ENCODE data around the gene RCOR2.
"Not testable (repeated sequence)": the region's sequence is repeated elsewhere in the genome, so short reads cannot be mapped to it uniquely, and the experiment has no call there.

RCOR2 gene

GRCh38 chr11:63869683-63870082, 47.3 kb downstream of the RCOR2 start:
- peak; percentile 42 for DNase-seq
- Mint-ChIP-seq H3K27me3 (no peaks in the 10 kb centered on the region), H3K9me3 (no peaks in the 10 kb centered on the region), H3K4me1 (peaks cover 93% of the 10 kb centered on the region), H3K36me3 (ENCODE audit: low read depth) (peaks cover 10% of the 10 kb centered on the region), H3K27ac (peak overlapping the region; percentile 75), H3K4me3 (peak overlapping the region; percentile 33)
- peak; percentile 27 for ATAC-seq

GRCh38 chr11:63869171-63869591, 47.8 kb downstream of the RCOR2 start:
- H3K27me3 Mint-ChIP-seq, result no peaks in the 10 kb centered on the region
- H3K4me3 Mint-ChIP-seq, result peak overlapping the region; percentile 33
- H3K36me3 Mint-ChIP-seq (ENCODE audit: low read depth), result peaks cover 8% of the 10 kb centered on the region
- DNase-seq, result no peak
- H3K27ac Mint-ChIP-seq, result peak overlapping the region; percentile 75
- peaks cover 90% of the 10 kb centered on the region for H3K4me1 Mint-ChIP-seq
- H3K9me3 Mint-ChIP-seq, result no peaks in the 10 kb centered on the region
- ATAC-seq, result no peak

- peaks cover 84% of the 10 kb centered on the region for H3K4me1 Mint-ChIP-seq
- peak overlapping the region; percentile 21 for H3K27ac Mint-ChIP-seq
- H3K27me3 Mint-ChIP-seq, result no peaks in the 10 kb centered on the region
- no peaks in the 10 kb centered on the region for H3K9me3 Mint-ChIP-seq
- peaks cover 5% of the 10 kb centered on the region for H3K36me3 Mint-ChIP-seq (ENCODE audit: low read depth)
- DNase-seq (no peak), ATAC-seq (no peak)
- H3K4me3 Mint-ChIP-seq, result no peak overlapping the region
Measured at GRCh38 chr11:63868399-63869064, 48.4 kb downstream of the RCOR2 start.

DNA sequence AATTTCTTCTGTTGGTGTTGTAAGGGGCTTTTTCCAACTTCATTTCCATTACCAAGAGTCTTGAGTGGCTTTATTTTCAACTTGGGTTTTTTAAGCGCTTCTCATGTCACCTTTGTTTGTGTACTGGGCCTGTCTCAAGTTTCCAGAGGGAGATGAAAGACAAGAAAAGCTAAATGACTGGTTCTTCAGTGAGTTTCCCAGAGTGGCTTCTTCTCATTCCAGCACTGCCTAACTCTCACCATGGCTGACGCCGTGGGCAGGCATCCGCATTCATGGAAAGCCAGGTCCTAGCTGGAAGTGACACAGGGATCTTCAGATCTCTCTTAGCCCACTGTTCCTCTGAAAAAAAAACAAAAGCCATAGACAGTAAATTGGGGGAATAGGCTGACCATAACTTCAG, 49.5 kb downstream of the RCOR2 start:
- no peak for DNase-seq
- Mint-ChIP-seq H3K27ac (no peak overlapping the region), H3K4me1 (peaks cover 84% of the 10 kb centered on the region), H3K36me3 (ENCODE audit: low read depth) (peaks cover 9% of the 10 kb centered on the region), H3K9me3 (no peaks in the 10 kb centered on the region), H3K4me3 (no peak overlapping the region), H3K27me3 (no peaks in the 10 kb centered on the region)
- ATAC-seq, result no peak

- Mint-ChIP-seq H3K4me3 (peak overlapping the region; percentile 16), H3K4me1 (peaks cover 75% of the 10 kb centered on the region), H3K9me3 (no peaks in the 10 kb centered on the region), H3K27me3 (no peaks in the 10 kb centered on the region), H3K36me3 (ENCODE audit: low read depth) (peaks cover 15% of the 10 kb centered on the region), H3K27ac (peak overlapping the region; percentile 29)
- ATAC-seq, result peak; percentile 83
- peak; percentile 79 for DNase-seq
Measured at GRCh38 chr11:63866211-63866610, 50.8 kb downstream of the RCOR2 start.

GRCh38 chr11:63863620-63864019, 53.3 kb downstream of the RCOR2 start:
- not testable (repeated sequence) for H3K27me3 Mint-ChIP-seq, ATAC-seq, H3K27ac Mint-ChIP-seq, H3K9me3 Mint-ChIP-seq, DNase-seq, H3K4me3 Mint-ChIP-seq
- Mint-ChIP-seq H3K4me1 (peaks cover 55% of the 10 kb centered on the region), H3K36me3 (ENCODE audit: low read depth) (peaks cover 22% of the 10 kb centered on the region)

DNA sequence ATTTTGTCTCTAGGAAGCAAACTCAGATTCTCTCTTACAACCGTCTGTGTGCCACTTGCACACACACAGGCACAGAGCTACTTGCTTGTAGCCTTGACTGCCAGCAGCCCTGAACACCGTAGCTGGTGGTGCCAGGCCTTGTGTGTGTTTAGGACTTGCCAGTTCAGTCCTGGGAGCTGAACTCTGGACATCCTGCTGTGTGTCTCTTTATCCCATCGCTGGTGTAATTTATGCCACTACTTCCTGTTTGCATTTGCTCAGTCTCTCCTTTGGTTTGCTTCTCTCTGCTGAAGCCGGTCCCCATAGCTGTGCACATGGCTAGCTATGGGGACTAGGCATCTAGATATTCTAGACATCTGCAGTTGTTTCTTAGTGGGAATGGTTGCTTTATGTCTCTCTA, 54.0 kb downstream of the RCOR2 start:
- H3K4me3 Mint-ChIP-seq, result no peak overlapping the region
- H3K27ac Mint-ChIP-seq, result no peak overlapping the region
- ATAC-seq, result no peak
- DNase-seq, result no peak
- H3K4me1 Mint-ChIP-seq, result peaks cover 50% of the 10 kb centered on the region
- no peaks in the 10 kb centered on the region for H3K27me3 Mint-ChIP-seq
- peaks cover 18% of the 10 kb centered on the region for H3K36me3 Mint-ChIP-seq (ENCODE audit: low read depth)
- no peaks in the 10 kb centered on the region for H3K9me3 Mint-ChIP-seq

Data from activated naive CD8-positive, alpha-beta T cell treated with anti-CD3 and anti-CD28 coated beads, Interleukin-2, amount 50 U/mL, for 24 hours (primary cell).